NCI-H187 (cell line): Measurements from ENCODE around the gene SEC11A.
"Not testable (repeated sequence)": the region's sequence is repeated elsewhere in the genome, so short reads cannot be mapped to it uniquely, and the experiment has no call there.

Source experiments
- DNase-seq, 2 experiments: peaks; one replicate each; lab custom pipeline; 2025; lab: John Stamatoyannopoulos, UW

SEC11A gene

GRCh38 chr15:84716036-84716732 is at the start of gene SEC11A:
TSS of gene SEC11A (minus strand) at chr15:84716139. CDS start at chr15:84716075, 64 bp downstream.
- peak; percentile 62 to 87 for DNase-seq

DNA sequence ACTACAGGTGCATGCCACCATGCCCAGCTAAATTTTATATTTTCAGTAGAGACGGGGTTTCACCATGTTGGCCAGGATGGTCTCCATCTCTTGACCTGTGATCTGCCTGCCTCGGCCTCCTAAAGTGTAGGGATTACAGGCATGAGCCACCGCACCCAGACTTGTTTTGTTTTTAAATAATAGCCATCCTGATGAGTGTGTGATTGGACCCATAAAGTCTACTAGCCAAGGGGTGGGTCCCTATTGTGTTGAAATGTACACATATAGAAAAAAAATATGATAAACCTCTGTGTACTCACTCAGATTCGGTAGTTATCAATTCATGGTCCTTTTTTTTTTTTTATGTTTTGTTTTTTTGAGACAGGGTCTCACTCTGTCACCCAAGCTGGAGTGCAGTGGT is 49.7 kb upstream of the SEC11A start:
- no peak for DNase-seq

GRCh38 chr15:84764989-84765388 is 49.0 kb upstream of the SEC11A start:
- DNase-seq, result no peak

GRCh38 chr15:84764585-84764984 is 48.6 kb upstream of the SEC11A start:
- no peak for DNase-seq

DNA sequence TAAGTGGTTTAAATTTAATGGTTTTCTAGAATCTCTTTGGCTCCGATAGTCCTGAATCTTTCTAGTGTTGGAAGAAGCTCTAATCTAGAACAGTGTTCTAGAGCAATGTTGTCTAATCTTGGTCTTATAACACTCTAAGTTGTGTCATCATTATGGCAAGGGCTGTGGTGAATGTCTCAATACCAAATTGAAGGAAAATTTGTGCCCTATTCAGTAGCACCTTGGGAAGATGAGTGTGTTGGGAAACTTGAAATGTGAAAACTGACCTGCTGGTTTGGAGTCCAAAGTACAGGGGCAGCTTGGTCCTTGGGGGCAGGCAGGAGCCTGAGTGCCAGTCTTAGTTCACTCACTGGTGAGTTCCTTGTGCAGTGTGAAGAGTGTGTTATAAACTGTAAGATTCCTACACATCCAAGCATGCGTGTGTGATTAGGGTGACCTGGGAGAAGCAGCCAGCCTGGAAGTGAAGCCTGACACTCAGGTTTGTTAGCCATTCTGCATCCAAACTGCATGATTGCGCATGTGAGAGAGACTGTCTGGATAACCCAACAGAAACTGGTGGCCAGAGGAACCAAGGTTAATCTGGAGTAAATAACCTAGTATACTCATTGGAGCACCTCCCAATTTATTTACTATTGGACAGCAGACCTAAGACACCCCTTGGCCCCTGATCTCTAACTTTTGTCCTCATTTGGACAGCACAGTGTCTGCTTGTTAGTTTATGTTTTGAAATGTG is 47.1 kb upstream of the SEC11A start:
- DNase-seq, result no peak

GRCh38 chr15:84761607-84762131 is 45.7 kb upstream of the SEC11A start:
- DNase-seq, result no peak

DNA sequence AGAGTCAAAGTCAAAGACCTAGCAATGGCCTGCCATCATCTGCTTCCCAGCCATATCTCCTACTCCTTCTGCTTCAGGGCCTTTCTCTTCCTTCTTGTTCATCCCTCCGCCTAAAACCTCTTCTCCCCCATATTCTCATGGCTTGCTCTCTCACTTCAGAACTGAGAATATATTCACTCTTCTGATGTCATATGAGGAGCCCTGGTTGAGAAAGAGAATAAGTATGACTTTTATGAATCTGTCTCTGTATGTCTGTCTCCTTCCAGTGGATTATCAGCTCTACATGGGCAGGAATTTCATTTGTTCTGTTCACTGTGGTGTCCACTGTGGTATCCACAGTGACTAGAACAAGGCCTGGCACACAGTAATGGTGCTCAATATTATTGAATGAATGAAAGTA is 44.3 kb upstream of the SEC11A start:
- DNase-seq, result no peak

DNA sequence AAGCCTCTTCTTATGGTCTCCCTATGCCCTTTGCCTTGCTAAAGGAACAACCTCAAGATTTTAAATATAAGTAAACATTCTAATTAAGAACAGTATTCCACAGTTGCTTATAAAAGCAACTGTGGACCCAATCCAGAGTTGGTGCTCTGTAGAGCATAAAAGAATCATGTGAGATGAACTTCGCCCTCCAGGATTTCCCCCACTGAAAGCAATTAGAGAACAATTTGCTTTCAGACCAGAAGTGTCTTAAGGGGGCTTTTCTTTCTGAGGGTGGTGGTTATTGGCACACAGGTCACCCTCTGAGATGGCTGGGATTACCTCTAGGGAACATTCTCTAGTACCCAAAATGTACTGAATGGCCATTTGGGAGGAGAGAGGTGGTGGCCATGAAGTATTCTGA is 43.1 kb upstream of the SEC11A start:
- no peak for DNase-seq

DNA sequence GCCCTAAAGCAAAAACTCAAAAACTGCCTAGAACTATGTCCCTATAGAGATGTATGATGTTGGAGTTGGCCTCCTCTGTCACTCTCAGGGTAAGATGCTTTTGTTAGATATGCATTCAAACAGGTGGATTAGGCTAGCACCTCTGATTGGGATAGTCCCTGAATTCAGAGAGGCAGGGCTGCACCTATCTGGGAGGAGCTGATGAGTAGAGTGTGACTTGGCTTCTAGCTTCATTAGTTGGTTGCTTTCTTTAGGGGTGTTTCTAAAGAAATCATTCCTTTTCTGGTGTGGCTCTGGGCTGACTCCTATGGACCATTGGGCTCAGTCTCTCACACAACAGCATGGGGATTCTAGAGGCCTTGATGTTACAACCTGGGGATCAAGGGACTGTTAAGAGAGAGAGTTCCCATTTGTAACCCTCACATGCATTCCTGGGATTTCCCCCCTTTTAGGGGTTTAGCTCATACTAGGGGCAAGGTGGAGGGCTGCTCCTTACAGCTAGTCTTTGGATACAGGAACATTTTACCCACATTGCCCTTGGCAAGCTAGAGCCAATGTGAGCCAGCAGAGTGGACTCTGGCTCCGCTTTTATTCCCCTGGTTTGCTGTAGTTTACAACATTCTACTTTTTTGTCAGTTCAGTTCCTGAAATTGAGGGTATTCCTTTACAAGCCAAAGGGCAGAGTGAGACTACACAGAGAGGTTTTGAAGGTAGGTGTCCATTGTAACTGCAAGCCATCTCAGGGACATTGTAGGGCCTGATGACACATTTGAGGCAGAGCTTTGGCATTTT is 40.0 kb upstream of the SEC11A start:
- DNase-seq, result no peak

DNA sequence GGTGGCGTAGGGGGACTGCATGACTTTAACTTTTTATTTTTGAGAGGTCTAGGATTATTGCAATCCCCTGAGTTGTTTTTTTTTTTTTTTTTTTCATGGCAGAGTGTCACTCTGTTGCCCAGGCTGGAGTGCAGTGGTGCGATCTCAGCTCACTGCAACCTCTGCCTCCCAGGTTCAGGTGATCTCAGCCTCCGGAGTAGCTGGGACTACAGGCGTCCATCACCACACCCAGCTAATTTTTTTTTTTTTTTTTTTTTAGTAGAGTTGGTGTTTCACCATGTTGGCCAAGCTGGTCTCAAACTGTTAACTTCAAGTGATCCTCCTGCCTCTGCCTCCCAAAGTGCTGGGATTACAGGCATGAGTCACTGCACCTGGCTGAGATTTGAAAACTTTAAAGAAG is 39.0 kb upstream of the SEC11A start:
- DNase-seq, result not testable (repeated sequence)

- DNase-seq, result no peak
These were observed 36.8 kb upstream of the SEC11A start for GRCh38 chr15:84752700-84753099.

DNA sequence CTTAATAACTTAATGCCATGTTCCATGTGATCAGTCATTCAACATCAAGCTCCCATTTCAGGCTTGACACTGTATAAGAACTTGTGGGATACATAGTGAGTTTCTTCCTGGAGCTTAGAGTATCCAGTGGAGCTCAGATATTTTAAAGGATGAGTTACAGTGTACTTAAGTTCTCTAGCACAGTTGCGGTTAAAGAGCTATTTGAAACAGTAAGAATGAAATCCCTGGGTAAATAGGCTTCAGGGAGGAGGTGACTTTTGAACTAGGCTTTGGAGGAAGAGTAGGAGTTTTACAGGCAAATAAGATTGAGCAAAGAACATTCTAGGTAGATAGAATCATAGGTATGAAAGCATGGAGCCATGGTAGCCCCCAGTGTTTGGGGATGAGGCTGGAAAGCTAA is 36.3 kb upstream of the SEC11A start:
- no peak for DNase-seq

GRCh38 chr15:84751721-84752120 is 35.8 kb upstream of the SEC11A start:
- DNase-seq, result not testable (repeated sequence)

DNA sequence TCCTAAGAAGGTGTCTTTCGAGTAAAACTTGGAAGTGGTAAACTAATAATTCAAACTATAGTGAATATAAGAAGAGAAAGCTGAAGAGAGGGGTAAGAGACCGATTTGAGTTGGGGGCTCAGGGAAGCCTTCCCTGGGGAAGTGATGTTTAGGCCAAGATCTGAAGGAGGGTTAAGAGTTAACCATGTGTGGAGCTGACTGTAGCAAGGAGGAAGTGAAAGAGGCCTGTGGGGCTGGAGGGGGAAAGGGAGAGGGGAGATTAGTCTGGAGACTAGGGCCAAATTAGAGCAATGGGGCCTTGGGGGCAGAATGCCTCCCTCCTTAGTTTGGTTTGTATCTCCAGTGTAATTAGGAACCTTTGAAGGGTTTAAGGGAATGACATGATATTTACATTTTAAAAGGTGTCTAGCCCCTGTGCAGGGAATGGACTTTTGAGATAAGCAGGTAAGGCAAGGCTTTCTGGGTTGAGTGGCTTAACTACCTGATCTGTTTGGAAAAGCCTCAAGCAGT is 34.7 kb upstream of the SEC11A start:
- DNase-seq, result no peak

DNA sequence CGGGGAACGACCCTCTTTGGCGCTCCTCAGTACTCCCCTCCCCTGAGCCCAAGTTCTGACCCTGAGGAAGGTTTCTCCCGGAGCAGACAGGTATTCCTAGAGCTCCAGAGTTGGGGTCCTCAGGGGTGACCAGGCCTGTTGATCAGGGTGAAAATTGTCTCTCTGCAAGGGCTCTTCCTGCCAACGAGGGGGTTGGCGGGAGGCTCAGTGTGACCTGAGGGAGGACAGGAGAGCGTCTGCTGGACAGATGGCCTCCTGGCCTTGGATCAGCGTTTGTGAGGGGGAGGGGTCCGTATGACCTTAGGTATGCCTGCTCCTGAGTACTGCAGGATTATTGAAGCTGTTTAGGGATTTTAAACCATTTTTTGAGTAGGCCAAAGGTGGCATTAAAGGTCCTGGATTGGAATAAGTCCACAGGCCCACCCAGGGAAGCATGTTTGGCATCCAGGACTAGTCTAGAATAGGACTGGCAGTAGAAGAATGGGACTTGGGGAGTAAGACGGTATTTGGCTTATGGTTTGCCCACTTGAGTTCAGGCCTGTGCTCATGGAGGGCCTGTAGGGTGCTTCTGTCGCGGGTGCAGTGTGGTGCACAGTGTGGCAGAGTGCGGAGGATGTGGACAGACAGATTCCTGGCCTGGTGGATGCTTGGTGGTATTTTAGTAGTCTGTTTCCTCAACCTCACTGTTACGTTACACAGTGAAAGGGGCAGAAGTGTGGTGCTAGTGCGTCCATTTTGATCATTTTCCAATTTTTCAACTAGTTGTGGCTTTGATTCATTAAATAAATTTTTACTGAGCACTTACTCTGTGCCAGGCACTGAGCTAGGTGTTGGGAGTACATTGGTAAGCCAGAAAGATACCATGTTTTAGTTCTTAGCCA is 33.4 kb upstream of the SEC11A start:
- no peak for DNase-seq

DNA sequence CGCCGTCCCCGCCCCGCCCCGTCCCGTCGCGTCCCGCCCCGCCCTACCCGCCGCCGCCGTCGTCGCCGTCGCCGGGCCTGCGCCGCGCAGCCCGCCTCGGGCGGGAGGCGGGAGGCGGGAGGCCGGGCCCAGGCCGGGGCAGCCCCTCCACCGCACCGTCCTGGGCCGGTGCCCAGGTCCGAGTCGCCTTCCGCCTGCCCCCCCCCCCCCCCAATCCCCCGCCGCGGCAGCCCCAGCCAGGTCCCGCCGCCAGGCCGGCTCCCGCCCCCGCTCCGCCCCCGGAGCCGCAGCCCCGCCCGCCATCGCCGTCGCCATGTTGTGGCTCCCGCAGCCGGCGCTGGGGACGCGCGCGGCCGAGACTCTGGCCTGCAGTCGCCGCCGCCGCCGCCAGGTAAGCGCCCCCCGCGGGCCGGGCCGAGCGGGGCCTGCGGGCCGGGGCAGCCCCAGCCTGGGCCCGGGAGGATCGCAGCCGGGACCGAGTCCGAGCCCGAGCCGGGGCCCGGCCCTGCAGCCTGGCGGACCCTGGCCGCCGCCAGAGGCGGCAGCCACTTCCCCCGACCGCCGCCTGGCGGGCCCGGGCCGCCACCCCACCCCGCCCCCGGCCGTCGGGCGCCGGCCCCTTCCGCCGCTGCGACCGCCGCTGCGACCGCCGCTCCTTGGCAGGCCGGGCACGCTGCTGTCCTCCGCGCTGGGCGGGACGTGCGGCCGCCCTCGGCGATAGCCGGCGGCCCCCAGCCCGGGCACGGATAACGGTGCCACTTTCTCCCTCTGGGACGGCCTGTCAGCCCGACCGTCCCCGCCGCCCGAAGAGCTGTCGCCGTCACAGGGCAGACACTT is 32.6 kb upstream of the SEC11A start, which contains the start of gene ZNF592:
Gene ZNF592 (plus strand): TSS at position 319 of the 837 bp plus-strand sequence. CDS start 34,084 bp downstream, outside the sequence.
- DNase-seq, result peak in 1 of 2 experiments; percentile 28

- DNase-seq, result peak in 1 of 2 experiments; percentile 34
These were observed 31.7 kb upstream of the SEC11A start for GRCh38 chr15:84747416-84748273.

GRCh38 chr15:84741121-84741520 is 25.2 kb upstream of the SEC11A start:
- no peak for DNase-seq

- no peak for DNase-seq
These were observed 24.8 kb upstream of the SEC11A start for GRCh38 chr15:84740691-84741090.
